IgD-negative memory B cell (primary cell): ENCODE measurements around the gene ASB2. TPM values are rescaled to one million over a fixed set of nuclear protein-coding genes. Genes with fewer than 3 reads are reported as not detected.
A peak's percentile ranks its signal among the peaks of the same experiment; 100 is the strongest.

Experiments
- H3K27ac Mint-ChIP-seq, 3 donors: one replicate each; pipeline ENCODE4 v1.8.0; 2020 to 2022; ENCODE audit warnings: mild to moderate bottlenecking in 3 of 3, mixed read lengths in 3 of 3, moderate library complexity in 1 of 3
- H3K27me3 Mint-ChIP-seq: one replicate; pipeline ENCODE4 v1.8.0; 2021; ENCODE audit warnings: mixed read lengths
- H3K36me3 Mint-ChIP-seq: one replicate; pipeline ENCODE4 v1.8.0; 2020; ENCODE audit warnings: mild to moderate bottlenecking, mixed read lengths
- H3K4me1 Mint-ChIP-seq, 3 donors: one replicate each; pipeline ENCODE4 v1.8.0; 2020 to 2022; ENCODE audit warnings: mixed read lengths in 3 of 3, mild to moderate bottlenecking in 1 of 3
- H3K4me3 Mint-ChIP-seq, 4 donors: one replicate each; pipeline ENCODE4 v1.8.0; 2020 to 2022; ENCODE audit warnings: mild to moderate bottlenecking in 4 of 4, mixed read lengths in 4 of 4, moderate library complexity in 3 of 4
- H3K9me3 Mint-ChIP-seq, 3 donors: one replicate each; pipeline ENCODE4 v1.8.0; 2020 to 2021; ENCODE audit warnings: mixed read lengths in 3 of 3, mild to moderate bottlenecking in 1 of 3
- polyA plus RNA-seq: library from polyadenylated mRNA; unstranded; fragments of 300-500 nt; fragmentation: Illumina TruSeq; gene quantifications from one replicate; pipeline ENCODE4 v1.2.3, GENCODE V29; 2021

The ASB2 gene
- polyA plus RNA-seq, 1 donor from 2014 or later: 3.8 TPM

- Mint-ChIP-seq H3K36me3 (peaks cover 5% of the 10 kb centered on the region), H3K9me3 (no peaks in the 10 kb centered on the region), H3K27ac (peak overlapping the region in 2 of 3 donors; percentile 61 to 77), H3K4me1 (peaks cover 59 to 74% (median 60%) of the 10 kb centered on the region in 3 donors), H3K27me3 (no peaks in the 10 kb centered on the region), H3K4me3 (peak overlapping the region in 2 of 4 donors; percentile 40 to 85)
Measured at GRCh38 chr14:93957333-93957710, 19.0 kb downstream of the ASB2 start.

GRCh38 chr14:93956514-93957332 is 19.6 kb downstream of the ASB2 start:
- no peaks in the 10 kb centered on the region for H3K27me3 Mint-ChIP-seq

DNA sequence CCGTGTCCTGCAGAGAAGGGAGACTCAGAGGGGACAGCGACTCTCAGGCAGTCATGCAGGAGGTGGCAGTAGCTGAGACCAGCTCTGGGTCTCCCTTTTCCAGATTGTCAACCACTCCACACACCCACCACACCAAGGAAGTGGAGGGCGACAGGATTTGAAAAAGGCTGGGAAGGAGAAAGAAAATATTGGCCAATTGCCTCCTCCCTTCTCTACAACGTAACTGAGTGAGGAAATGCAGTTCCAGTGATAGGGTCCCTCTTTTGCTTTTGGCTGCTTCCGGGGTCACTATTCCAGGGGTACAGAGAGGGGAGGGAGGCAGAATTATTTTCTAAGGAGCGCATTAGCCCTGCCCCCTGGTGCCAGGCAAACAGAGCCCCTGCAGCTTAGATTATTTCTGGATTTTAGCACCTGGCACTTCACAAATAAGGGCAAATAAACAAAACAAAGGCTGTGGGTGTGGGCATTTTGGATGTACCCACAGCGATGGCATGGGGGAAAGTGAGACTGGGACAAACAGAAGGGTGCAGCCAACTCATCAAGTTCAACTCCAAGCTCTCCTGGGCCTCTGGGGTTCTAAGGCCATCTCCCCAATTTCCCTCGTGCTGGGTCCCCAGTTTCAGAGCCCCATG is 20.4 kb downstream of the ASB2 start:
- Mint-ChIP-seq H3K4me3 (peak overlapping the region; percentile 51 to 89 (median 74)), H3K4me1 (peaks cover 48 to 63% (median 51%) of the 10 kb centered on the region in 3 donors), H3K9me3 (no peaks in the 10 kb centered on the region), H3K27me3 (no peaks in the 10 kb centered on the region), H3K27ac (peak overlapping the region; percentile 61 to 64 (median 62)), H3K36me3 (peaks cover 5% of the 10 kb centered on the region)

More at GRCh38 chr14:93956514-93957332, 19.6 kb downstream of the ASB2 start:
- Mint-ChIP-seq H3K9me3 (no peaks in the 10 kb centered on the region), H3K36me3 (peaks cover 5% of the 10 kb centered on the region), H3K4me1 (peaks cover 56 to 70% (median 57%) of the 10 kb centered on the region in 3 donors), H3K4me3 (peak overlapping the region in 3 of 4 donors; percentile 40 to 87 (median 63)), H3K27ac (peak overlapping the region in 2 of 3 donors; percentile 61 to 77)

DNA sequence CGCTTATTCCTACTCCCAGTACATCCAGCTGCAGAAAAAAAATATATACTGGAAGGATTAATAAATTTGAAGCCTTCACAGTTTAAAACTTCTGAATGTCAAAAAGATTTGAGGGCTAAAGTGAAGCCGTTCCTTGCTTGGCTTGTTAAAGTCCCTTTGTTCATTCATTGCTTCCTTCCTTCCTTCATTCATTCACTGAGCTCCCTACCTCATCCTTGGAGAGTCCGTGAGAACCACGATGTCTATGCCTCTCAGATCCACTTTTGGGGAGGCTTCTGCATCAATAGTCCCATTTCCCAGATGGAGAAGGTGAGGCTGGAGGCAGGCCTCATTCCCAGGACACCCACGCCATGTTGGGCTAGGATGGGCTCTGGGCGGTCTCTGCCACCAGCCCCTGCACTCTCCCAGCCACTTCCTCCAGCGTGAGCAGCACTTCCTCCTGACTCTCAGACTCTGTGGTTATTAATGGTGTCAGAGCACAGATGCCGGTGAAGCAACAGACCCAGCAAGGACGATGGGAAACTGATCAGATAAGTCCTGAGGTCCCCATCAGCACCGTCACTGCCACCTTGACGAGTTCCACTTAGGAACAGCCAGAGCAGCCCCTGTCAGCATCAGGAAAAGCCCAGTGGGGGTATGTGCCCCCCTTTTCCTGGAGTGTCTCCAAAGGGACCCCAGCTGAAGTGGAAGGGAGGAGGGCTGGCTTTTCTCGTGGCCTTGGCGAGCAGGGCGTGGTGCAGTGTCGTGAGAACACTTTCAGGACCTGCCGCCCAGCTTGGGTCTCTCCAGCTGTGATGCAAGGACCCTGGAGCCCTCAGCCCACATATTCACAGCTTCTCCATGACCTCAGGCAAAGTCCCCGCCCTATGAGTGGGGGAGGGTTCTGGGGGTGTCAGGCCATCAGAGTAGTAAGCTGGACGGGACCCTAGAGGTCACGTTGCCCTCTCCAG is 21.2 kb downstream of the ASB2 start:
- Mint-ChIP-seq H3K9me3 (no peaks in the 10 kb centered on the region), H3K36me3 (peaks cover 5% of the 10 kb centered on the region), H3K4me3 (peak overlapping the region; percentile 71 to 95 (median 82)), H3K27me3 (no peaks in the 10 kb centered on the region), H3K4me1 (peaks cover 44 to 57% (median 49%) of the 10 kb centered on the region in 3 donors), H3K27ac (peak overlapping the region; percentile 61 to 64 (median 62))

DNA sequence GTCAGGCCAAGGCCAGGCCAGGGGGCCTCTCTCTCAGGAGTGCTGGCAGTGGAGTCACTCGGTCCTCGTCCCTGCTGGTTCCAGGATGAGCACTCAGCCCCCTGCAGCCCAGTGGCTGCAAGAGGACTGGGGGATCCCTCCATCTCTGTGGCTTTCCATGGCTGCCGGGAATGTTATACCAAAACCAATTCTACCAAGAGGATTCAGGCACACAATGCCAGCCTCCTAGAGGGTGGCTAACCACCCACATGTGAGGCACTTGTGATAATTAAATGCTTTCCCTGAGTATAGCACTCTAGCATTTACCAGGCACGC is 21.9 kb downstream of the ASB2 start:
- peaks cover 39 to 50% (median 42%) of the 10 kb centered on the region in 3 donors for H3K4me1 Mint-ChIP-seq
- peak overlapping the region; percentile 71 to 95 (median 82) for H3K4me3 Mint-ChIP-seq
- no peaks in the 10 kb centered on the region for H3K27me3 Mint-ChIP-seq
- H3K27ac Mint-ChIP-seq: peak overlapping the region; percentile 46 to 89 (median 61)
- H3K9me3 Mint-ChIP-seq: no peaks in the 10 kb centered on the region
- H3K36me3 Mint-ChIP-seq: peaks cover 4% of the 10 kb centered on the region

DNA sequence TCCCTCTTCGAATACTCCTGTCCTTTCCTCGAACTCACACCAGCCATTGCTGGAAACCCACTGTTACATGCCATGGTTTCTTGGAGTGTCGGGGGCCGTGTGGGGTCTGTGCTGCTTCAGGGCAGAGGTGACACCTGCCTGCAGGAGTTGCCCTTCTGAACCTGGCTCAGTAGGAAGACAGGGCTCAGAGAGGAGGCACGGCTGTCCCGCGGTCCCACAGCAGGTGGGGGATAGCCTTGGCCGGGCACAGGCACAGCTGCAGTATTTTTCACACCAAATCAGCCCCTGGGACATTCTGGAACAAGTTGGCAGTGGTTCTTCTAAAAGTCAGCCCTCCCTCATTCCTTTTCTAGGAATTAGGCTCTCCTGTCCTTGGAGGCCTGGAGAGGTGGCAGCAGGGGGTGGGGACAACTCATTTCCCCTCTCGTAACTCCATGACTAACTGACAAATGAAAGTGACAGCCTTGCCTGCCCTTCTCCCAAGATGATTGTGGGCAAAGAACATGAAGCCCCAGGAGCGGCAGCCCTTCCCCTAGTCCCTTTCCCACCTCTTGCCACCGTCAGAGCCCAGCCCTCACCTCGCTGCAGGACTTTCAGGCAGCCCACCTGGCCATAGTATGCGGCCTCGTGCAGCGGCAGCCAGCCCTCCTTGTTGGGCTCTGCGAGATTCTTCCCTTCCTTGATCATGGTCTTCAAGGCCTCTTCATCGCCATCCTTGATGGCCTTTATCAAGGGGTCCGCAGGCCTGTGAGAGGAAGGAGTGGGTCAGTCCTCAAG is 22.4 kb downstream of the ASB2 start:
- peaks cover 4% of the 10 kb centered on the region for H3K36me3 Mint-ChIP-seq
- H3K4me3 Mint-ChIP-seq: peak overlapping the region; percentile 71 to 89 (median 74)
- no peaks in the 10 kb centered on the region for H3K27me3 Mint-ChIP-seq
- H3K9me3 Mint-ChIP-seq: no peaks in the 10 kb centered on the region
- H3K4me1 Mint-ChIP-seq: peaks cover 34 to 44% (median 36%) of the 10 kb centered on the region in 3 donors
- peak overlapping the region in 2 of 3 donors; percentile 61 to 89 for H3K27ac Mint-ChIP-seq

GRCh38 chr14:93953263-93953662 is 23.1 kb downstream of the ASB2 start:
- H3K36me3 Mint-ChIP-seq: peaks cover 4% of the 10 kb centered on the region
- H3K4me3 Mint-ChIP-seq: peak overlapping the region in 1 of 4 donors; percentile 77
- H3K27ac Mint-ChIP-seq: no peak overlapping the region
- no peaks in the 10 kb centered on the region for H3K27me3 Mint-ChIP-seq
- no peaks in the 10 kb centered on the region for H3K9me3 Mint-ChIP-seq
- peaks cover 30 to 38% (median 31%) of the 10 kb centered on the region in 3 donors for H3K4me1 Mint-ChIP-seq

DNA sequence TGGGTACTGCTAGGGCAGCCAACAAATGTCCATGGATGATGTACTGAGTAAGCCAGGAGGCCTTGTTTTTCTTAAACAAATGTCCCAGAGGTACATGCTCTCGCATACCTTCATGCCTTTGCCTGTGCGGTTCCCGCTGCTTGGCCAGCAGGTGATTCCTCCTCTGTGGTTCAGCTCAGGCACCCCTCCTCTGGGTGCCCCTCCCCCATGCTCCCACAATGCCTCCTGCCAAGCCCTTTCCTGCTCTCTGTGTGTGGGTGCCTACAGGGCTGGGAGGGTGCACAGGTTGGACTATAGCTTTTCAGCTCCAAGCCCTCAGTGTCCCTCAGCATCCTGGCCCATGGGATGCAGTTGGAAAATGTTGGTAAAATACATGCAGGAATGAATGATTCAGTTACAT is 23.5 kb downstream of the ASB2 start:
- Mint-ChIP-seq H3K9me3 (no peaks in the 10 kb centered on the region), H3K4me3 (no peak overlapping the region), H3K27ac (no peak overlapping the region), H3K27me3 (no peaks in the 10 kb centered on the region), H3K36me3 (peaks cover 4% of the 10 kb centered on the region), H3K4me1 (peaks cover 30 to 35% (median 30%) of the 10 kb centered on the region in 3 donors)

GRCh38 chr14:93951635-93952540 is 24.5 kb downstream of the ASB2 start:
- Mint-ChIP-seq H3K27ac (peak overlapping the region in 1 of 3 donors; percentile 31), H3K4me1 (peaks cover 23 to 29% (median 23%) of the 10 kb centered on the region in 3 donors), H3K4me3 (peak overlapping the region in 1 of 4 donors; percentile 12), H3K9me3 (no peaks in the 10 kb centered on the region), H3K27me3 (no peaks in the 10 kb centered on the region), H3K36me3 (peaks cover 7% of the 10 kb centered on the region)

DNA sequence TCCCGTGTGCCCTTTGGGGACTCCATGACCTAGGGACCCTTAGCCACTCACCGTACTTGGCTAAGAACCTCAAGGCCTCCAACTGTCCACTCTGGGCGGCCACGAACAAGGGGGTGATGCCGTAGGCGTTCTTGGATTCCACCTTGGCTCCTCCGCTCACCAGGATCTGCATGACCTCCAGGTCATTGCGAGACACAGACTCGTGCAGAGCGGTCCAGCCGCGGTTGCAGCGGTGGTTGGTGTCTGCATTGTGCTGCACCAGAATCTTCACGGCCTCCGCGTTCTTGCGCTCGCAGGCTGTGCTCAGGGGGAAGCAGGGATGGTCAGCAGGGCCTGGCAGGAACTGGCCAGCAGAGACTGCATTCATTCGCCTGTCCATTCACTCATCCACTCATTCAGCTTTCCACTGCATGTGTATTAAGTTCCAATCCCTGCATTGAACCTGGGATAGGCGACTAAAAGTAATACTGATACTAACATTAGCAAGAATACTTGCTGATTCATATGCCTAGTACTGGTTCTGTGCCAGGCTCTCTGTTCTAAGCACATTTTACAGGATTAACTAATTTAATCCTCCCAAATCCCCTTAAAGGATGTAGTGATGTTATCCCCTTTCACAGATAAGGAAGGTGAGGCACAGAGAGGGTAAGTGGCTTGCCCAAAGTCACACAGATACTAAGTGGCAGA is 25.3 kb downstream of the ASB2 start:
- H3K36me3 Mint-ChIP-seq: peaks cover 7% of the 10 kb centered on the region
- H3K4me1 Mint-ChIP-seq: peaks cover 16 to 24% (median 19%) of the 10 kb centered on the region in 3 donors
- no peak overlapping the region for H3K4me3 Mint-ChIP-seq
- no peaks in the 10 kb centered on the region for H3K27me3 Mint-ChIP-seq
- H3K9me3 Mint-ChIP-seq: no peaks in the 10 kb centered on the region
- peak overlapping the region in 1 of 3 donors; percentile 31 for H3K27ac Mint-ChIP-seq

DNA sequence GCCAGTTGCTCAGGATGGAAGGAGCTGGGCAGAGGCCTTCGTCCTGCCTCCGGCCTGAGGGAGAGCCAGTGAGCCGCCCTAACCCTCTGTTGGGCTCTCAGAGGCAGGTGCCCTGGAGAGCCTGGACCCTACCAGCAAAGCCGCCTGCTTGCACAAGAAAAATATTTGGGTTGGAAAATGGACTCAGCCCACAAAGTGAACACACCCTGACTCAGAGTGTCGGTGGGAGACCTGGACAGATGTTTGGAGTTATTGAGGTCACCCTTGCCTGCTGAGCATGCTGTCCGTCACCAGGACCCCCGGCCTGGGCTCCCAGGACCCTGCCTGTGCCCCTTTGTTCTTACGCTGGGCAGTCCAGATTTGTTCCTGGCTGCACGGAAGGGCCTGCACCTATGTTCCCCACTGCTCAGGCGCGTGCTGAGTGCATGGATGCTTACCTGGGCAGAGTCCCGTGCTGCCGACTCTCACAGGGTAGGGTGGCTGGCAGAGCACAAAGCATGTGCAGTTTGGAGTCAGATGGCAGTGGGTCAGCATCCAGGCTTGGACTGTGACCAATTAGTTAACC is 26.8 kb downstream of the ASB2 start:
- Mint-ChIP-seq H3K4me1 (peaks cover 4 to 12% (median 10%) of the 10 kb centered on the region in 3 donors), H3K4me3 (no peak overlapping the region), H3K27me3 (no peaks in the 10 kb centered on the region), H3K27ac (no peak overlapping the region), H3K9me3 (no peaks in the 10 kb centered on the region), H3K36me3 (peaks cover 3% of the 10 kb centered on the region)

DNA sequence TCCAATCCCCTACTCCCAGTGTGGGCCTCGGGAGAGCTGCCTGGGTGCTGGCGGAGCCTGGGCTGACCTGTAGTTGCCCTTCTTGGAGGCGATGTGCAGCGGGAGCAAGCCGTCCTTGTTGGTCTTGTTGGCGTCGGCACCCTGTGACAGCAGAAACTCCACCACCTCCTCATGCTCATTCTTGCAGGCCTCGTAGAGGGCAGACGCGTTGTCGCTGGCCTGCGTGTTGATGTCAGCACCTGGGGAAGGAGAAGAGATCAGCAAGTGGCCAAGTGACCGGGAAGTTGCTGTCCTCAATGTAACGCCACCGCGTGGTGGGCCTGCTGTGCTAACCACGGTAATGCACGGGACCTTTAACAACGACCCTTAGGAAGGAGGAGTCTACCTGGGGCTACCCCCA is 29.1 kb downstream of the ASB2 start:
- no peak overlapping the region for H3K27ac Mint-ChIP-seq
- H3K27me3 Mint-ChIP-seq: no peaks in the 10 kb centered on the region
- no peak overlapping the region for H3K4me3 Mint-ChIP-seq
- no peaks in the 10 kb centered on the region for H3K9me3 Mint-ChIP-seq
- H3K4me1 Mint-ChIP-seq: no peaks in the 10 kb centered on the region
- peaks cover 3% of the 10 kb centered on the region for H3K36me3 Mint-ChIP-seq
